ENCODE data around the gene CRAT. TPM values are rescaled to one million over a fixed set of nuclear protein-coding genes. Genes with fewer than 3 reads are reported as not detected.

The CRAT gene
- 49.1 TPM for polyA plus RNA-seq (2013, experiment 1 of 2; ENCODE audit: insufficient read length)
- 43.0 TPM for polyA plus RNA-seq (2013, experiment 2 of 2; ENCODE audit: insufficient read length)

DNA sequence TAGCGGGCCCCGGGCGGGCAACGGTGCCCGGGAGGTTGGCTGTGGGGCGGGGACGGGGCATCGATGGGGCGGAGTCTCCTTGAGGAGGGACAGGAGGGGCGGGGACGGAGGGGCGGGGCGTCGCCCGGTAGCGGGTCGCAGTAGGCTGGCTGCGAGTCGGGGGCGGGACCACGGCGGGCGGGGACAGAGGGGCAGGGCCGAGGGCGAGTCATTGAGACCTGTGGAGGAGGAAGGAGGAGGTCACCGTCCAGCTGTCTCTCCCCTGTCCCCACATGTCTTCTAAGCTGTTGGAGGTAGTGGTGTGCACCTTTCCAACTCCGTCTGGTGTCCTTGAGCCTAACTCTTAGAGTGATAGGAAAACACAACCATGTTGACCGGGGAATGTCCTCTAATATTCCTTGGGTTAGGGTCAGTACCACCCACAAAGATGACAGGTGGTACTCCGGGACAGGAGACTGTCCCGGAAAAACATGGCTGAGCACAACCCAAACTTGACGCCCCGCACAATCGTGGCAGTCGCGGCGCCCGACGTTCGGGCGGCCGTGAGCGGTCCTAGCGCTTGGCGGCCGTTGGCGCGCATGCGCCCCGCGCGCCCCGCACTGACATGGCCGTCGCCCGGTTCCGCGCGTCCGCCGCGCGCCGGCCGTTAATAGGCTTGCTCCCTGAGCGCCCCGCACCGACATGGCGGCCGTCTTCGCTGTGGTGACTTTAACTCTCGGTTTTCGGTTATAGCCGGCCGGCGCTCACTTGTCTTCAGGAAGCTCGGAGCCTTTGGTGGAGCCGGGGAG is at the start of gene CRAT, which contains the start of gene PTPA:
CRAT (minus strand) TSS at position 54 of the 788 bp plus-strand sequence. CDS start 284 bp downstream, outside the sequence.
PTPA (plus strand) TSS at position 676 of the 788 bp plus-strand sequence. CDS start 186 bp downstream, outside the sequence.
- DNase-seq: peak; percentile 93

DNA sequence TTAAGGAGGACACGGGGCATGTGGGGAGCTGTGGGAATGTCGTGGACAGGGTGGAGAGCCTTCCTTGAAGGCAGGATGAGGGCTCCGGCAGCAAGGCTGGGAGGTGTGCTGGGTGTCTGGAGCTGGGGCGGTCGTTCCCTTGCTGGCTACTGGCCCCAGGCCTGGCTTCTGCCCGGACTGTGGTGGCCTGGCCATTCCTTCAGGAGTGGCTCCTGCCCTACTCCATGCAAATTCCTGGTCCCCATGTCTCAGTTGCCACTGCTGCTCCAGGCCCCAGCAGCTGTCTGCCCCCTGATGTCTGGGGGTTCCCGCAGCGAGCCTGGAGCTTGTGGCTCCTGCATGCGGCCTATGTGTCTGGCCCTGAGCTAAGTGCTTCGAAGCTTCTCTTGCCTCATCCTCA is 45.6 kb upstream of the CRAT start:
- no peak for DNase-seq

DNA sequence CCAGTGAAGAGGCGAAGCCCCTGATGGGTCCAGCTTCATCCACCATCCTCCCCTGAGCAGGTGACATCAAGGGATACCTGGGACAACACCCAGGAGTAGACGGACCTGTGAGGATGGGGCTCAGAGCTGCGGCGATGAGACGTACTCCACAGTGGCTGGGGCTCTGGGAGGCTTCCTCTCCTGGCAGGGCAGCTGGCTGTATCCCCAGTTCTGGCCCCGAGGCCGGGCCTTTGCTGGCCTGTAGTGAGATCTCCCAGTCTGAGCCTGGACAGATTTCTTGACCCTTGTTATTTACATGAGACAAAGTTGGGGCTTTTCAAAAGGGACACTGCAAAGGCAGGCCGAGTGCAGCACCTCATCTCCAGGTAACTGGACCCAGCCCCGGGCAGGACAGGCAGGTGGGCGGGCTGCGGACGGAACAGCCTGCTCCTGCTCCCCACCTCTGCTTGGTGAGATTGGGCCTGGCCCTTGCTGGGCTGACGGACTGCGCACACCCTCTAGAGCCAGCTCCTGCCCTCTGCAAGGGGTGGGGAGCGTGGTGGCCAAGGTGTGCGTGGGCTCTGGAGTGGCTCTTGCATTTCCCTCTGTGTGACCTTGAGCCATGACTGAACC is 44.4 kb upstream of the CRAT start:
- no peak for DNase-seq

DNA sequence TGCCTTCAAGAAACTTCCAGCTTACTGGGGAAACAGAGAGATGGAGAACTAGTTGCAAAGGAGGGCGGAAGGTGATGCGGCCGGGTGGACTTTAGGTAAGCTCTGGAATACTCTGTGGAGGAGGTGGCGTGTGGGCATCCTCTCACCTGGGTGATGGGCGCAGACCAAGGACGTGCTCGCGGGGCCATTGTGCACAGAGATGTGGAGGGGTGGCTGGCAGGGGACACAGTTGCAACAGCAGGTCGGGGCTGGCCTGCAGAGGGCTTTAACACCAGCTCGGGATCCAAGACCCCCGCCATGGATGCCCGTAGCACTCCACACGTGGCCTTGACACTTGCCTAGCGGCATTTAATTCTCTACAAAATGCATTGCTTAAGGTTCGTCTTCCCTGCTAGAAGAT is 40.9 kb upstream of the CRAT start:
- no peak for DNase-seq

DNA sequence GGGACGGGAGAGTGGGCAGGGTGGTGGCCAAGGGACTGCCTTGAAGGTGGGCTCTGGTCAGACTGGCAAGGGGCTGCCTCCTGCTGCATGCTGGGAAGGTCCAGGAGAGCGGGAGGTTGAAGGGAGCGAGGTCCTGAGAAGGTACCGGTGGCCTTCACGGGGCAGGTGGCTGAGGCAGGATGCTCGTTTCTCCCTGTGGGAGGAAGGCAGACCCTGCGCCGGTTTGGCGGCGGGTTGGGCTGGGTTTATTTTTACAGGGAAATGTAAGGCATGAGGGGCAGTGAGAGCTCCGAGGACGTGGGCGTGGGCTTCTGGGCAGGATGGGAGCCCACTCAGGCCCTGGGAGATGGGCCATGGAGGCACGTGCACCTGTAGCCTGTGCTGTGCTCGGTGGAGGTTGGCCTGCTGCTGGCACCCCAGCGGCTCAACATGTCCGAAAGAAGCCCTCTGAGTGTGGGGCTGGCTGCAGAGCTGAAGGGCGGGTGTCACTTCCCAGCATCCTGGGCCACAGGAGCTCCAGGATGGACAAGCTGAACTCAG is 40.1 kb upstream of the CRAT start:
- DNase-seq: no peak

DNA sequence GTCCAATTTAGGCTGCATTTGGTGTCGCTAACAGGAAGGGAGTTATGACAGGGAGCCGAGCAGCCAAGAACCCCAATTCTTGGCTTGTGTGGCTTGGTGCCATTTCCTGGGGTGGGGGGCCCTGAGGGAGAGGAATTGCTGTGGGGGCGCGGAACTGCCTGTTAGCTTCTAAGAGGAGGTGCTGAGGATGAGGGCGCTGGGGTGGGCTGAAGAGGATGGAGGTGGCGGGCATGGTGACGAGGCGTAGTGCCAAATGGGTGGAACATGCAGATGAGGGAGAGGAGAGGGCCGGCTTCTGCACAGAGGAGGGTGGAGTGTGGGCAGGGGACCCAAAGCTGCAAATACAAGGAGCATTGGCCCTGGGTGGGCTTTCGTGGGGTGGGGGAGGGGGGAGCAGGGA is 39.5 kb upstream of the CRAT start:
- DNase-seq: no peak

DNA sequence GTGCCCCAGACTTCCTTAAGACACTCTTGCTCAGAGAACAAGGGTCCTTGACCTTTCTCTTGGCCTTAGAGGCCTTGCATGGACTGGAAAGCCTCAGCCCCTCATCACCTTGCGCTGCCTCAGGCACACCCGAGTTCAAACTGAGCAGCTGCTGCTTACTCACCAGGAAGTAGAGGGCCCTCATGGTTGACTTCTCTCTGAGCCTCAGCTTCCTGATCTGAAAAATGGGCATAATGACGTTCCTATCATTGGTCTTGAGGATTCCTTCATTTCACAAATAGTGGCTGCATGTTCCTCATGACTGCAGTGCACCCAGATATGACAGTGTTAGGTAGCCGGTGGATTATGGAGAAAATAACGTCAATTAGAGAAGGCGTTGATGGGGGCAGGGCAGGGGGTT is 38.8 kb upstream of the CRAT start:
- no peak for DNase-seq

DNA sequence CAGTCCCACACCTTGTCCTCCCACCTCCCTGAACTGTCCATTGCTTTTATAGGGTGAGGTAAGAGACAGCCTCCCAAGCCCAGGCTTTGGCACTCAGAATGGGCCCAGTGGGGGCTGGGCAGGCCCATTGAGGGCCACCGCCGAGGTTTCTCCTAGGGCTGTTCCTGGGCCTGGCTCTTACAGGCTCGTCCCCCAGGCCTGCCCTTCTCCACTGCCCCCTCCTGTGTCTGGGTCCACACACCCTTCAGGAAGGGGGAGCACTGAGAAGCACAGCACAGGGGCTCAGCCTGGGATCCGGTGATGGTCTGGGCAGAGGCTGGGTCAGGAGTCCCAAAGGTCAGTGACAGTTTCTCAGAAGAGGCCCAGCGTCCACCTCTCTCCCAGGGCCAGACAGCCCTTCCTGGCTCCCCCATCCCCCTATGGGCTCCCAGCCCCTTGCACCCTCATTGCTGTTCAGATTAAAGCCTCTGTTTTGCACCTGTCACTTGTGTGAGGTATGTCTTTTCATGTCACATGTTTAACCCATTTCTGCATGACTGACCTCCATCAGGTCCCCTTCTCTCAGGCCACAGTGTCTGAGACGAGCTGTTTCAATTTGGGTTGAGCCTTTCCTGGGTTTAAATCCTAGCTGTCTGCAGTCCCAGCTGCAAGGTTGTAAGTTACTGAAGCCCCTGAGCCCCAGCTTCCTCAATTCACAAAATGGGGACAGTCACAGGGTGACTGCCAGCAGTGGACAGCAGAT is 38.0 kb upstream of the CRAT start:
- no peak for DNase-seq

DNA sequence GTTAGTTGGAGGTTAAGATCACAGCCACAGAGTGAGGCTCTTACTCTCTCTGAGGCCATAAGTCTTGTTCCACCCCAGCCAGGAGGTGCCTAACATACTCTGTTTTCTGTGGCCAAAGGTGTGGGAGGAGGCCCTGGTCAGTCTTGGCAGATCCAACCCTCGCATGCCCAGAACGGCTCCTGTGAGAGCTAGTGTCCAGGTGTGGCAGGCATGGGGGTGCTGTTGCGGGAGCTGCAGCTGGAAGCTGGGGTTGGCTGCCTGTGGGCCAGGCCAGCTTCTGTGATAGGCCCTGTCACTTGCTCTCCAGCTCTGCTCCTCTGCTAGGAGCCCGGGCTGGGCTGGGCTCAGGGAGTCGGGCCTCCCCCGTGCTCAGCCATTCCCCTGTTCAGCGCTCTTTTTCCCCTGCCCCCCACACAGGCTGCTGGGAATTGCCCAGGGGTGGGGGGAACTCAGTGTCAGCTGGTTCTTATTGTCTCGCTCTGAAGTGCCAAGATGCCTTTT is 35.9 kb upstream of the CRAT start:
- DNase-seq: peak; percentile 80

DNA sequence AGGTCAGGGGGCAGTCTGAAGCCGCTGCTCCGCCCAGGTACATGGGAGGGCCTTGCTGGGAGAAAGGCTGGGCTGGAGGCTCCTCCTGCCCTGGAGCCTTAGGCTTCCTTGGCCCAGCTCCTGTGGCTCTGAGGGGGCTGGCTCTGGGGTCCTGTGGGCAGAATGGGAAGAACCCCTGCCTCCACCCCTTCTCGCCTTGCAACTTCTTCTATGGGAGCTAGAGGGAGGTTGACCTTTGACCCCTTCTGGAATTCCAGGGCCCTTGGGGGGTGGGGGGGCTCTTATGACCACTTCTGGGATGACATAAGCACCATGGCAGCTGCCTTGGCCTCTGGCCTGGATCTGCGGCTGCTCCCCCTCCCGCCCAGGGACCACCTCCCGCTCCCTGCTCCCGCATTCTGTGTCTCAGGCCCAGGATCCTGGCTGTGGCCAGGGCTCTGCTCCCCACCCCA is 35.3 kb upstream of the CRAT start:
- DNase-seq: peak; percentile 95

DNA sequence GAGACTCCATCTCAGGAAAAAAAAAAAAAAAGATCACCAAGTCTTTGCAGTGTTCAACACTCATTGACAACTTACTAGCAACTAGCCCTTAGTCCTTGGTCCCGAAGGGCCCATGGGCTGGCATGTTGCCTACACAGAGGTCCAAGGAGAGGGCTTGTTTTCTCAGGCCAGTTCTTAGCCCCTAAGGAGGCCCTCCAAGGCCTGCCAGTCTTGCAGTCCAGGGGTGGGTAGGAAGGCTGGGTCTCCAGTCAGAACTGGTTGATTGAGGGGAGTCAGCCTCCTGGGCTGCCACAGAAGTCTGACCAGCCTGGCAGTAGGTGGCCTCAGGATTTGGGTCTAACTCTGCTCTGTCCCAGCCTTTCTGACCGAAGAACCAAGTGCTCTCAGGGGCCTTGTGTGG is 34.7 kb upstream of the CRAT start:
- no peak for DNase-seq

DNA sequence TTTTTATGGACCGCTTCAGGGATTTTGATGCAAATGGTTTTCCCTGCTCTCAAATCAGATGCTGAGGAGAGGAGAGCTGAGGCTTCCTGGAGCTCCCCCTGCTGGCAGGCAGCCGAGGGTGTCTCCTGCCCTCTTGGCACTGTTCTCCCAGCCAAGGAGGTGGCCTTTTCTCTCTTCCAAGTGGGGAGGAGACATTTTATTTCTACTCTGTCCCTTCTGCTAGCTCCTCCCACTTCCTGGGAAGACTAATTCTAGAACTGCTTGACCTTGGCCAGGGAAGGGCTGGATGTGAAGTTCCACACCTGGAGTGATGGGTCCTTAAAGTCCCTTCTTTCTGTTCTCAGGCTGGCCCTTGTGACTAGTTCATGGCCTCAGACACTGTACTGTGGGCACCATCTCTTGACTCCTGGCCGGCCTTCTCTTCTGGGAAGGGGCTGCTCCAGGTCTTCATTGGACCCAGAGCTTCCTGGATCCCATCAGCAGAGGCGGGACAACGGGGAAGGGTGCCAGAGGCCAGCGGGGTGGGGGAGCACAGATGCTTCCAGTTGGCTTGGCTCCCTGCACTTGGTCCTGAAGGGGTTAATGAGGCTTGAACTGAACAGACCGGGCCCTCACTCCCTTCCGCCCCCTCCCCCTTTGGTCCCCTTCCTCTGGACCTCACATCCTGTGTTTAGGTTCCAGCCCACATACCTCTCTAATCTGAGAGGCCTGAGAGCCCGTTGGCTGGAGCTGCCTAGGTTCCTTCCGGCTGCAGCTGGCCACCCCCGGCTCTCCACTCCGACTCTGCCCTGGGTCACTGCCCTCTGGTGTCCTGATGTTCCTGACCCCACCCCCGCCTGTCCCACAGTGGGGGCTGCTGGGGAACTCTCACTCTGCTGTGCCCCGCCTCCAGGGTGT is 32.7 kb upstream of the CRAT start:
- peak; percentile 94 for DNase-seq

DNA sequence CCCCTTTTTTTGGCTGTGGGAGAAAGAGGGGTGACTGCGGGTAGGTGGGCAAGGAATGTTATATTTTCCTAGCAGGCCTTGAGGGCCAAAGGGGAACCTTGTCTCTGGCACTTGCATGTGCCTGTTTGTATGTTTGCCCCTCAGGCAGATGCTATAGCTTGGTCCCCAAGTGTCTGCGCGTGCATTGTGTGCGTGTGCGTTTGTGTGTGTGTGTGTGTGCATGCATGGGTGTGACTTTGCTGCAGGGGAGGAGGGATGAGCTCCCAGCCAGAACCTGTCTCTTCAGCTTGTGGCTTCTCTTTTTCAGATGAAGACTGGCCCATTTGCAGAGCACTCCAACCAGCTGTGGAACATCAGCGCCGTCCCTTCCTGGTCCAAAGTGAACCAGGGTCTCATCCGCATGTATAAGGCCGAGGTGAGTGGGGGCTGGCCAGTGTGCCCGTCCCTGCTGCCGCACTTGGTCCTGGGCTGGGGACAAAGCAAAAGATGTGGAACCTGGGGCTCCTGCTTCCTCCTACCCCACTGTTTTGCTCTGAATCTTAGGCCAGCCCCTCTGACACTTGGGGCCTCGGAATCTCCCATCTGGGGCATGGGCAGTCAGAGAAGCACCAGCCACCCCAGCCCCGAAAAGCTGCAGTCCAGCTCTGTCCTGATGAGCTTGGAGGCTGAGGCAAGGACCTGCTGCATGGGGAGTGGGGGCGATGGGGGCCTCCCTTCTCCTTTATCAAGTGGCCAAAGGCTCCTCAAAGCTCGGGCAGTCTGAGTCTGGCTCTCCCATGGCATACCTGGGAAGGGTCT is 31.7 kb upstream of the CRAT start:
- no peak for DNase-seq

DNA sequence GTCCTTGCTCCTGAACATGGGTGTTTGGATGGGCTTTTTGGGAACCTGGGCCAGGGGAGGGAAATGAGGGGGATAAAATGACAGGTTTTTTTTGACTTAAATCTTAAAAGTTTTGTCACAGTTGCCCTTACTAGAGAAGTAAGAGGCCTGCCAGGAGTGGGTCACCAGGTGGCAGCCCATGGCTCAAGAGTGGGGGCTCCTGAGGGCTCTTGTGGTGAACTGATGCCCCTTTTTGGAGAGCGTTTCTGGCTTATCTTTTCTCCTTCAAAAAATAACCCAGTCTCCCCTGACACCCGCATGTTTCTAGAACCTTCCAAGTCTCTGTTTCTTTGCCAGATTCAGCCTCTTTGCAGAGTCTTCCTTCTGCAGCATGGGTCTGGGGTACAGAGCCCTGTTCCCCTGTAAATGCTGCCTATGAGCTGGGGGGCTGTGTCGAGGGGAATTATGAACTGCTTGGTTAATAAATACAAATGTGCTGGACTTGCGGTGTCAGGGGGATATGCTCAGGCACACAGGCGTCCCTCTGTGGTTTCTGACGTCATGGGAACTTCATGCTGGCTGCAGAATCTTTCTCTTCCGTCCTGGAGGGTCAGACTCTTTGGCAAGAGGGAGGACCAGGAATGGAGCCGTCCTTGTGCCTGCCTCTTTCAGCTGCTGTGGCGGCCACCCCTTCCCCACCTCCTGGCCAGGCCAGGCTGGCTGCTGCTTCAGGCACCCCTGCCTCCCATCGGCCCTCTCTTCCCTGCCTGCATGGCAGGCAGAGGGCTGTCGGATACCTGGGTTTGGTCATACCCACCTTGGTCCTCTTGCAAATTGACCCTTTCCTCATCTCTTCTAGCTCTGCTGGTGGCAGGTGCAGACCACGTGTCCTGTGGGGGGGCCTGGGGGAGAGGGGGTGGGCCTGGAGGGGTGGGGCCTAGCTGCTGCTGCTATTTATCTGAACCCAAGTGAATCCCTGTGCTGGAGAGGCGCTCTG is 30.8 kb upstream of the CRAT start:
- DNase-seq: peak; percentile 94

DNA sequence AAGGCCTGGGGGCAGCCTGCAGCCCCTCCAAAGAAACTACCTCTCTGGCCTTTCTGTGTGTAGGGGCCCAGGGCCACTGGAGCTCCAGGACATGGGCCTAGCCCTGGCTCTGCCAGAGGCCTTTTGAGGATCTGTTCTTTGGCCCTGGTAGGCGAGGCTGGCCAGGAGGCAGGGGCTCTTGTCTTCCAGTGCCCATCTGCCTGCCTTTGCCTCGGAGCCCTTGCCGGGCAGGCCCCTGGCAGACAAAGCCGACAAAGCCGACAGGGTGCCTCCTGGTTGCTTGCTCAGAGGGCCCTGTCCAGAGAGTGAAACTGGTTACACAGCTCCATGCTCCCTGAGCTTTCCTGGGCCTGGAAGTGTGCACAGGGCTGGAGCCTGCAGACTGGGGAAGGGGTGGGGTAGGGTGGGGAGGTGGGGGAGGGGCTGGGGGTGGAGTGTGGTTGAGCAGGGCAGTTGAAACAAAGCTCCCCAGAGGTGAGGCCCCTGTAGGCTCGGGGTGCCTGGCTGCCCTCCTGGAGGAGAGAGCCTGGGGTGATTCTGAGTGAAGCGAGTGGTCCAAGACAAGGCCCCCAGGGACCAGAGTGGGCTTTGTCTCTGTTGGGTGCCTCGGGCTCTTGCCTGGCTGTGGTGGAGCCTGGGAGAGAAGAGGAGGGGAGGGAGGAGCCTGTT is 29.9 kb upstream of the CRAT start:
- DNase-seq: peak; percentile 76

DNA sequence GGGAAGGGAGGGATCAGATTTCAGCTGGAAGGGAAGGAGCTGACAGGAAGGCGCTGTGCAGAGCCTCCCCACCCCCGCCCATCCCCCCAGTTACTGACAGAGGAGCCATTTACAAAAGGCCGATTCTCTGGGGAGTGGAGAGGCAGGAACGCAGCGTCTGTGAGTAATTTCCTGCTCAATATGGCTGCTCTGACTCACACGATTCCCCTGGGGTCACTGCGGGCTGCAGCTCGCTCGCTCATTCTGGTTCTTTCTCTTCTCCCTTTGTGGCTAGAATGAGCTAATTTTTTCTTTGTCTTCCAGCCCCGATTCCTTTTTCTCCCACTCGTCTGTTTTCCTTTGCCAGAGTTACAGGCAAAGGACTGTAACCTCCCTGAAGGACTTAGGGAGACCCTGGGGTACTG is 29.4 kb upstream of the CRAT start:
- peak; percentile 100 for DNase-seq

DNA sequence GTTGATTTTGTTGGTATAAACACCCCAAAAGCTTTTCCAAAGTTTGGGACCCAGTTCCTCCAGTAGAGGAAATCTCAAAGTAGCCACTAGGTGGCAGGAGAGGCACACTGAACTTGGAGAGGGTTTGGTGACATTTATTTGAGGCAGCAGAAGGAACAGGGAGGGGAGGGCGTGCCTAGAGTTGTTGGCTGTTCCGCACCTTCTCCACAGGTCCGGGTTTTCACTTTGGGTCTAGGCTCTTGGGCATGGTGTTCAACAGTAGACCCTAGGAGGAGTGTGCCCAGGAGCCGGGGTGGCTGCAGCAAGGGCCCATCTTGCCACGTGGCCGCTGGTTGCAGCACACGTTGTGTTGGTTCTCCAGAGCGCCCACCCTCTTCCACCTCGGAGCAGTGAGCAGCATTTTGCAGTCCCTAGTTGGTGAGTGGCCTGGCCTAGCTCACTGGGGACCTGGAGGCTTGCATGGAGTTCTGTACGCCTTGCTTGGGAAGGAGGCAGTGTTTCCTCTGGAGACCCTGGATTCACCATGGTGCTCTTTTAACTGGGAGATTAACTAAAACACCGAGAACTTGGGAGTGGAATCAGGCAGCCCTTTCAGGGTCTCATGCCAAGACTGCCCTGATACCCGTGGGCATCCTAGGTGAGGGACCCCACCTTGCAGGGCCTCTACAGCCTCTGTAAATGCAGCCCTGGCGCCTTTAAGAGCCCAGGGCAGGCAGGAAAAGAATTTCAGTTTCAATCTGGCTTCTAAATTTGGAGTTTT is 28.8 kb upstream of the CRAT start:
- peak; percentile 89 for DNase-seq
